Fibroblast of lung (primary cell): ENCODE results near the gene DNTT. TPM values are rescaled to one million over a fixed set of nuclear protein-coding genes. Genes with fewer than 3 reads are reported as not detected.

Experiments
- DNase-seq, 2 donors: peaks; one replicate each; pipeline versions ENCODE4 v3.0.0 to v3.0.0-alpha.2; 2010; ENCODE audit warnings: low read depth in 2 of 2
- H2AFZ ChIP-seq: 2 replicates; pipeline ENCODE4 v1.5.1; 2012; ENCODE audit warnings: low read length, control low read depth, inconsistent platforms
- H3K27ac ChIP-seq: 2 replicates; pipeline ENCODE4 v1.5.1; 2011; ENCODE audit warnings: low read length, control low read depth; ENCODE audit not compliant: insufficient read depth
- H3K27me3 ChIP-seq: 2 replicates; pipeline ENCODE4 v1.5.1; 2011; ENCODE audit warnings: mild to moderate bottlenecking, low read length; ENCODE audit not compliant: control insufficient read depth, insufficient read depth
- H3K36me3 ChIP-seq: 2 replicates; pipeline ENCODE4 v1.5.1; 2011; ENCODE audit warnings: low read length; ENCODE audit not compliant: control insufficient read depth, insufficient read depth
- H3K4me1 ChIP-seq: 2 replicates; pipeline ENCODE4 v1.5.1; 2011; ENCODE audit warnings: low read length; ENCODE audit not compliant: control insufficient read depth, insufficient read depth; ENCODE audit errors: extremely low read depth
- H3K4me2 ChIP-seq: 2 replicates; pipeline ENCODE4 v1.5.1; 2011; ENCODE audit warnings: low read length, control low read depth; ENCODE audit not compliant: insufficient read depth; ENCODE audit errors: extremely low read depth
- H3K4me3 ChIP-seq, 4 experiments: fragments of 200-600 bp in 1 of 4; sonication (generic) in 1 of 4; replicated peaks in 1 of 4; 2 replicates each; pipeline ENCODE4 v1.5.1; 2011 to 2016; ENCODE audit warnings: low read length in 4 of 4, low read depth in 3 of 4, mild to moderate bottlenecking in 3 of 4, control low read depth in 2 of 4, inconsistent platforms in 1 of 4, mixed read lengths in 1 of 4; ENCODE audit not compliant: insufficient read depth in 1 of 4; ENCODE audit errors: control extremely low read depth in 1 of 4
- H3K79me2 ChIP-seq: 2 replicates; pipeline ENCODE4 v1.5.1; 2012; ENCODE audit warnings: mild to moderate bottlenecking, low read length, inconsistent platforms; ENCODE audit not compliant: control insufficient read depth, insufficient read depth
- H3K9ac ChIP-seq: 2 replicates; pipeline ENCODE4 v1.5.1; 2011; ENCODE audit warnings: mild to moderate bottlenecking, low read length, control low read depth; ENCODE audit not compliant: insufficient read depth
- H3K9me3 ChIP-seq: 2 replicates; pipeline ENCODE4 v1.5.1; 2012; ENCODE audit warnings: low read depth, low read length; ENCODE audit not compliant: control insufficient read depth, insufficient read depth
- H4K20me1 ChIP-seq: 2 replicates; pipeline ENCODE4 v1.5.1; 2011; ENCODE audit warnings: low read length; ENCODE audit not compliant: control insufficient read depth, insufficient read depth; ENCODE audit errors: extremely low read depth
- CTCF ChIP-seq, 2 donors: IDR thresholded peaks in 1 of 2; conservative IDR thresholded peaks in 1 of 2; 1 replicate in 1 of 2; 2 replicates in 1 of 2; pipeline ENCODE4 v1.5.1; 2011 to 2012; ENCODE audit warnings: low read length in 2 of 2, control low read depth in 1 of 2, inconsistent platforms in 1 of 2, low read depth in 1 of 2, mild to moderate bottlenecking in 1 of 2
- EZH2 ChIP-seq: IDR thresholded peaks from 2 replicates; pipeline ENCODE4 v1.5.1; 2012; ENCODE audit warnings: low read length, control low read depth, mild to moderate bottlenecking; ENCODE audit errors: missing control alignments
- polyA plus RNA-seq, 2 donors: library from polyadenylated mRNA; depleted of rRNA in 1 of 2; stranded (reverse) in 1 of 2; unstranded in 1 of 2; fragments of >200 nt; gene quantifications; 2 replicates each; pipeline ENCODE4 v1.2.1, GENCODE V29; 2011 to 2012; ENCODE audit warnings: missing spikeins in 1 of 2
- total RNA-seq: library from RNA; depleted of rRNA; stranded (reverse); fragments of >200 nt; gene quantifications from 2 replicates; pipeline ENCODE4 v1.2.1, GENCODE V29; 2014

DNTT gene
- total and polyA plus RNA-seq, 2 donors (not counting 1 experiment from before 2014, with no cell fraction given), result not detected

GRCh38 chr10:96342402-96342801 lies 38.2 kb downstream of the DNTT start:
- DNase-seq, result no peak
- Histone ChIP-seq H3K27me3 (no peaks in the 10 kb centered on the region), H3K4me2 (no peak overlapping the region), H3K4me3 (no peak overlapping the region), H3K27ac (no peak overlapping the region), H3K4me1 (no peaks in the 10 kb centered on the region), H4K20me1 (no peaks in the 10 kb centered on the region), H3K9ac (no peak overlapping the region), H3K79me2 (no peaks in the 10 kb centered on the region), H2AFZ (no peak overlapping the region), H3K36me3 (no peaks in the 10 kb centered on the region), H3K9me3 (no peaks in the 10 kb centered on the region)
- TF ChIP-seq CTCF (conservative IDR thresholded peaks at IDR 0.05 in 1 of 2, IDR thresholded peaks at IDR 0.05 in 1 of 2; ENCODE audit: low read depth in 1 of 2, low read length in 2 of 2) (no peak), EZH2 (no peak)

- no peaks in the 10 kb centered on the region for H4K20me1 ChIP-seq
- H3K27ac ChIP-seq, result no peak overlapping the region
- no peaks in the 10 kb centered on the region for H3K79me2 ChIP-seq
- DNase-seq, result no peak
- H3K4me2 ChIP-seq, result no peak overlapping the region
- no peak overlapping the region for H2AFZ ChIP-seq
- no peak overlapping the region for H3K9ac ChIP-seq
- H3K27me3 ChIP-seq, result no peaks in the 10 kb centered on the region
- H3K36me3 ChIP-seq, result no peaks in the 10 kb centered on the region
- H3K4me1 ChIP-seq, result no peaks in the 10 kb centered on the region
- no peak overlapping the region for H3K4me3 ChIP-seq
- TF ChIP-seq EZH2 (no peak), CTCF (conservative IDR thresholded peaks at IDR 0.05 in 1 of 2, IDR thresholded peaks at IDR 0.05 in 1 of 2; ENCODE audit: low read depth in 1 of 2, low read length in 2 of 2) (no peak)
- H3K9me3 ChIP-seq, result no peaks in the 10 kb centered on the region
Measured at GRCh38 chr10:96344178-96344577, 39.9 kb downstream of the DNTT start.

DNA sequence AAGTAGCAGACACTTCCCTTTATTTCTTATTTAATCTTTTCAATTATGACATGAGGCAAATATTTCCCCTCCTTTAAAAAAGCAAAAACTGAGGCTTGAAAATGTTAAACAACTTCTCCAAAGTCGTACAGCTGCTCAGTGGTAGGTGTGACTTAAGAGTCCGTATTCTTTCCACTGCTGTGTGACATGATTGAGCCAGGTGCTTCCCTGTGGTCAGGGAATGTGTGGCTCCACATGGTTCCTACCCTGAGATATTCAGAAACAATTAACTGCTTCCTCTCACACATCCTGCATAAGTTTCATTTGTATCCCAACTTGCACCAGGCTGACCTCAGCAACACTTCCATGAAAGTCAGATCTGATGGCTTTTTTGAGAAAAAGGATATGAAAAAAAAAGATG lies 41.0 kb downstream of the DNTT start:
- Histone ChIP-seq H3K36me3 (no peaks in the 10 kb centered on the region), H3K4me2 (no peak overlapping the region), H3K9me3 (no peaks in the 10 kb centered on the region), H3K4me1 (no peaks in the 10 kb centered on the region), H3K27ac (no peak overlapping the region), H3K9ac (no peak overlapping the region), H2AFZ (no peak overlapping the region), H3K4me3 (no peak overlapping the region), H3K27me3 (no peaks in the 10 kb centered on the region), H3K79me2 (no peaks in the 10 kb centered on the region), H4K20me1 (no peaks in the 10 kb centered on the region)
- DNase-seq, result no peak
- TF ChIP-seq EZH2, result no peak
- TF ChIP-seq CTCF (conservative IDR thresholded peaks at IDR 0.05 in 1 of 2, IDR thresholded peaks at IDR 0.05 in 1 of 2; ENCODE audit: low read depth in 1 of 2, low read length in 2 of 2), result no peak
